ENCODE measurements around the gene ARHGDIA. TPM values are rescaled to one million over a fixed set of nuclear protein-coding genes. Genes with fewer than 3 reads are reported as not detected.
A peak's percentile ranks its signal among the peaks of the same experiment; 100 is the strongest.

ARHGDIA gene
- total RNA-seq, 4 donors from 2014 or later = 120 to 219 (median 169) TPM

- H3K27me3 ChIP-seq = no peaks in the 10 kb centered on the region
- H3K4me3 ChIP-seq = no peak overlapping the region
- WGBS, 2 donors (ENCODE audit: low coverage in 1 of 2) = 53 to 73% methylated on average over 2 to 3 of the region's 6 CpGs
- H3K4me1 ChIP-seq = peaks cover 0 to 69% (median 32%) of the 10 kb centered on the region in 3 donors
- TF ChIP-seq POLR2A (IDR thresholded peaks at IDR 0.05) (no peak), CTCF (IDR thresholded peaks at IDR 0.05) (no peak), EP300 (IDR thresholded peaks at IDR 0.05) (no peak), POLR2AphosphoS5 (IDR thresholded peaks at IDR 0.05) (no peak)
- H3K36me3 ChIP-seq = peaks cover 0 to 34% of the 10 kb centered on the region in 2 donors
- no peak overlapping the region for H3K27ac ChIP-seq
- ATAC-seq = no peak
- H3K9me3 ChIP-seq = no peaks in the 10 kb centered on the region
Observed at GRCh38 chr17:81863123-81863675, 7.9 kb downstream of the ARHGDIA start.

GRCh38 chr17:81860756-81861568 lies 10.2 kb downstream of the ARHGDIA start:
- 1 to 2% methylated on average over 11 to 16 of the region's 74 CpGs for WGBS, 2 donors (ENCODE audit: low coverage in 1 of 2)
- no peaks in the 10 kb centered on the region for H3K27me3 ChIP-seq
- H3K9me3 ChIP-seq = no peaks in the 10 kb centered on the region
- peaks cover 0 to 67% (median 25%) of the 10 kb centered on the region in 3 donors for H3K4me1 ChIP-seq
- peak overlapping the region; percentile 51 to 88 for H3K4me3 ChIP-seq
- ATAC-seq = peak; percentile 96
- peak overlapping the region; percentile 87 to 97 (median 91) for H3K27ac ChIP-seq
- TF ChIP-seq EP300 (IDR thresholded peaks at IDR 0.05) = no peak
- TF ChIP-seq POLR2AphosphoS5 (IDR thresholded peaks at IDR 0.05) = peak; percentile 98
- TF ChIP-seq POLR2A (IDR thresholded peaks at IDR 0.05) = peak; percentile 92 to 94
- TF ChIP-seq CTCF (IDR thresholded peaks at IDR 0.05) = peak in 1 of 4 experiments; percentile 36
- peaks cover 0 to 44% of the 10 kb centered on the region in 2 donors for H3K36me3 ChIP-seq

GRCh38 chr17:81859906-81860755 lies 11.0 kb downstream of the ARHGDIA start, which contains the start of gene P4HB:
TSS of gene P4HB (minus strand) at chr17:81860535. CDS start at chr17:81860471, 64 bp downstream.
- TF ChIP-seq CTCF (IDR thresholded peaks at IDR 0.05) (no peak), POLR2AphosphoS5 (IDR thresholded peaks at IDR 0.05) (peak; percentile 65), EP300 (IDR thresholded peaks at IDR 0.05) (no peak), POLR2A (IDR thresholded peaks at IDR 0.05) (peak; percentile 74 to 89)
- no peaks in the 10 kb centered on the region for H3K9me3 ChIP-seq
- 0% methylated on average over 8 of the region's 95 CpGs; no CpG with 5 or more reads in 1 of the 2 donors for WGBS, 2 donors (ENCODE audit: low coverage in 1 of 2)
- H3K27me3 ChIP-seq = no peaks in the 10 kb centered on the region
- H3K4me3 ChIP-seq = peak within 1 kb of the TSS; percentile 84 to 88
- H3K4me1 ChIP-seq = peaks cover 0 to 70% (median 25%) of the 10 kb centered on the region in 3 donors
- peak within 1 kb of the TSS; percentile 87 to 98 (median 91) for H3K27ac ChIP-seq
- no peak for ATAC-seq
- peaks cover 0 to 44% of the 10 kb centered on the region in 2 donors for H3K36me3 ChIP-seq

GRCh38 chr17:81858967-81859905 lies 11.9 kb downstream of the ARHGDIA start:
- WGBS, 2 donors (ENCODE audit: low coverage in 1 of 2) = 44% methylated on average over 9 of the region's 23 CpGs; no CpG with 5 or more reads in 1 of the 2 donors
- no peaks in the 10 kb centered on the region for H3K27me3 ChIP-seq
- ATAC-seq = no peak
- peaks cover 0 to 78% (median 25%) of the 10 kb centered on the region in 3 donors for H3K4me1 ChIP-seq
- peak overlapping the region; percentile 82 to 98 (median 91) for H3K27ac ChIP-seq
- peaks cover 0 to 49% of the 10 kb centered on the region in 2 donors for H3K36me3 ChIP-seq
- no peaks in the 10 kb centered on the region for H3K9me3 ChIP-seq
- peak overlapping the region; percentile 84 to 88 for H3K4me3 ChIP-seq
- TF ChIP-seq CTCF (IDR thresholded peaks at IDR 0.05) = no peak
- TF ChIP-seq EP300 (IDR thresholded peaks at IDR 0.05) = no peak
- no peak for TF ChIP-seq POLR2A (IDR thresholded peaks at IDR 0.05)
- TF ChIP-seq POLR2AphosphoS5 (IDR thresholded peaks at IDR 0.05) = no peak
